ENCODE results near the gene NME5. TPM values are rescaled to one million over a fixed set of nuclear protein-coding genes. Genes with fewer than 3 reads are reported as not detected.
"Not testable (repeated sequence)": the region's sequence is repeated elsewhere in the genome, so short reads cannot be mapped to it uniquely, and the experiment has no call there.

Gene NME5, protein sequence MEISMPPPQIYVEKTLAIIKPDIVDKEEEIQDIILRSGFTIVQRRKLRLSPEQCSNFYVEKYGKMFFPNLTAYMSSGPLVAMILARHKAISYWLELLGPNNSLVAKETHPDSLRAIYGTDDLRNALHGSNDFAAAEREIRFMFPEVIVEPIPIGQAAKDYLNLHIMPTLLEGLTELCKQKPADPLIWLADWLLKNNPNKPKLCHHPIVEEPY
- not detected for total RNA-seq (ENCODE audit: insufficient read depth, low replicate concordance)

DNA sequence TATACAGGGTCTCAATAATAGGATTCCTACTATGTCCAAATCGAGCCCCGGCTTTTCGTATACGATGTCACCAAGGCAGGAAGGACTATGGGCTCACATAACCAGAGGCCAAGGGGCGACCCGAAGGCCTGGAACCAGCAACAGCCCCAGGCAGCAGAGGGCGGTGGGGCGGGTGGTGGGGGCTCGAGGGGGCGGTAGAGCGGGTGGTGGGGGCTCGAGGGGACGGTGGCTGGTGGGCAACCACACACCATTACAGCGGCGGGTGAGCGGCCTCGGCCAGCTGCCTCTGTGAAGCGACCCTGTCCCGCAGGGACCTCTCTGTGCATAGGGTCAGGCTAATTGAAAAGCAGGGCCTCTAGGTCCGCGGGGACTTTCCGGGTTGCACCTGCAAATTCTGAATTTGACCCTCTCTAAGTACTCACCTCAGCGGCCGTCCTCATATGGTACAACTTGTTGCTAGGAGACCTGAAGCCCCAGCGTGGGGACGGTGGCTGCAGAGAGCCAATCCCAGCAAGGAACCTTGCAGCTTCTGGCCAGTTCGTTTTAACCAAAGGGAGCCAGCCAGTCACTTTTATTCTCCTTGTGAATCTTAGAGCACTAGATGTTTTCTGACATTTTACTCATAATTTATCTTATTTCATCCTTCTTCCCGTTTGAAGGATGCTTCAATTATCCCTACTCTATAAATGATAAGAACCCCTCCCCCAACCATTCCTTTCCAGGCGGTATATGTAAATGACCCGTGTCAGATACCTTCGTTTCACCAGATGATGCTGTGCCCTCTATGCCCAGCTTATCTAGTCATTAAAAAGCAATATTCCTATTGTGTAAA is at the start of gene NME5:
NME5 (minus strand) TSS at position 480 of the 832 bp plus-strand sequence. CDS start 648 bp downstream, outside the sequence.
- peak; percentile 64 for DNase-seq (ENCODE audit: low spot score)

DNA sequence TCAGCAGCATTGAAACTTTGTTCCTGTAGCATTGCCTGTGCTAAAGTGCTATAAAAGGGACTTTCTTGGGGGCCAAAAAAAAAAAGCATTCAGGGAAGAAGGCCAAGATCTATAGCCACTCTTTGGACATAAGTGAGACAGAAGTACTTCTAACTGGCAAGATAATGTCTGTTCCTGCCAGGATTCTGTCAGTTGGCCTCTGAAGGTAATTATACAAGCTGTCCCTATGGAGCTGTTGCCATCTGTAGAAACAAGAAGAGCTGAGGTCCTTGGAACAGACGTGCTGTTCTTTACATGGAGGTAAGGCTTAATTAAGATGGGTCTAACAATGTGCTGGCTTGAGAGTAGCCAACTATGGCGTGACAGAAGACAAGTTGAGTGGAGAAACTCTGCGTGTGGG is 49.4 kb upstream of the NME5 start:
- no peak for DNase-seq (ENCODE audit: low spot score)

DNA sequence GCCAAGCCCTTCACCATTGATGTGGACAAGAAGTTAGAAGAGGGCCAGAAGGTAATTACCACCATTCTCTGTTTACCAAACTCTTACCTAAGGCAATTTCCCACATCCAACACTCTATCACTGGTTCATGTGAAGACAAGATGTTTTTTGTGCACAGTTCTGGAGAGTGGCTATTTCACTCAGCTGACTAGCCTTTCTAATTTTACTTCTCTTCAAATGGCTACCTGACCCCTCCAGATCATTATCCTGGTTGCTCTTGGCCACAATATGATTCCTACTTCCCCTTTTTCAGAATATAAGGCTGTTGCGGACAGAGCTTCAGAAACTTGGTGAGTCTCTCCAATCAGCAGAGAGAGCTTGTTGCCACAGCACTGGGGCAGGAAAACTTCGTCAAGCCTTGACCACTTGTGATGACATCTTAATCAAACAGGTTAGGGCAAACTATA is 46.8 kb upstream of the NME5 start:
- DNase-seq (ENCODE audit: low spot score) = no peak

DNA sequence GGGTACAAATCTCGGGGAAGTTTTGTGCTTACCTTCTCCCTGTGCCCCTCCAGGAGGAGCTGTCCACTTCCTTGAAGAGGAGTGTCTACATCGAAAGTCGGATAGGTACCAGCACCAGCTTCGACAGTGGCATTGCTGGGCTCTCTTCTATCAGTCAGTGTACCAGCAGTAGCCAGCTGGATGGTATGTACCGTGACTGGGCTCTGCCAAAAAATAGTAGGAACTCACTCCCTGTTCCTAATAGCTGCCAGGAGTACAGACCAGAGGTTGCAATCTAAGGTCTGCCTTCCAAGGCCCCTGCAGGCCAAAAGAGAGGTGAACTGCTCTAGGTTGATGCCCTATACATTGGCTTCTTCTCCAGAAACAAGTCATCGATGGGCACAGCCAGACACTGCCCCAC is 43.6 kb upstream of the NME5 start:
- DNase-seq (ENCODE audit: low spot score) = no peak

DNA sequence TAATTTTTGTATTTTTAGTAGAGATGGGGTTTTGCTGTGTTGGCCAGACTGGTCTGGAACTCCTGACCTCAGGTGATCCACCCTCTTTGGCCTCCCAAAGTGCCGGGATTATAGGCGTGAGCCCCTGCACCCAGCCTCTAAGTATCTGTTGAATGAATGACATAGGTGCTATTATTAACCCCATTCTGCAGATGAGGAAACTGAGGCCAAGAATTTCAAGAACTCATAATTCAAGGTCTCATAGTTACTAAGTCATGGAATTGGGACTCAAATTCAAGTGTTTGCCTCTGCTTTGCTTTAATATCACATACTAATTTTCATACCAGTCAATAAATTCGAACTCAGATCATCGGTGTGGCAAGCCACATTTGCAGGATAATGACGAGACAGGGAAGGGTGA is 41.6 kb upstream of the NME5 start:
- DNase-seq (ENCODE audit: low spot score) = no peak

DNA sequence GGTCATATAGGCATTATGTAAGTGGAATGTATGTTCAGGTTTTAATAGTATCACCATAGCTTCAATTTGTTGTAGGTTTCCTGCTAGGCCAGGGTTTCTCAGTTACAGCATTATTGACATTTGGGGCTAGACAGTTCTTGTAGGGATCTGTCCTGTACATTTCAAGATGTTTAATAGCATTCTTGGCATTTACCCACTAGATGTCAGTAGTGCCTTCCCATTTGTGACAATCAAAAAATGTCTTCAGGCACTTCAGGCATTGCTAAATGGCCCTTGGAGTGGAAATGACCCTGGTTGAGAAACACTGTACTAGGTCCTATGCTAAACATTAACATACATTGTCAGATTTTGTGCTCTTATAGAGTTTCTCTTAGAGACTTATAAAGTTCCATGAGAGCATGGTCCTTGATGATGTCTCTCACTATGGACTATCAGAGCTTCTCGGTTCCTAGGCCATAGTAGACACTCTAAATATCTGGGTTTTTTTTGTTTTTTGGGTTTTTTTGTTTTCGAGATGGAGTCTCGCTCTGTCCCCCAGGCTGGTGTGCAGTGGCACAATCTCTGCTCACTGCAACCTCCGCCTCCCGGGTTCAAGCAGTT is 41.1 kb upstream of the NME5 start:
- DNase-seq (ENCODE audit: low spot score) = peak; percentile 69

DNA sequence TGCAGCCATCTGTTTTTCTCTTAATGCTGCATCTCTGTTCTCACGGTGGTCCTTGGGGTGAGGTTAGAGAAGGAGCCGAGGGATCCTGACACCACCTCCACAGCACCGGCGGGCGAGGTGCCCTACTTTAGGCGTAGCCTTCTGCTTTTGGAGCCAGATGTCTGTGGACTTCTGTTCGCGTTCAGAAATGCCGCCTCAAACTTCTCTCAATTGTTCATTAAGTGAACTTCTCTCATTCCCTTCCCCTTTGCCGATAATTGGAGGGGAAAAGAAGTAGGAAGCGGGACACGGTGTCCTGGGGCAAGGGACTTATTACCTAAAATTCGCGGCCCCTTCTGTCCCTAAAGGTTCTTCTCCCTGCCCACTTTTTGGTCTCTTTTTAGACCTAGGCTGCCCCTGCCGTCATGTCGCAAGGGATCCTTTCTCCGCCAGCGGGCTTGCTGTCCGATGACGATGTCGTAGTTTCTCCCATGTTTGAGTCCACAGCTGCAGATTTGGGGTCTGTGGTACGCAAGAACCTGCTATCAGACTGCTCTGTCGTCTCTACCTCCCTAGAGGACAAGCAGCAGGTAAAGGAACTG is 40.1 kb upstream of the NME5 start:
- DNase-seq (ENCODE audit: low spot score) = peak; percentile 5

DNA sequence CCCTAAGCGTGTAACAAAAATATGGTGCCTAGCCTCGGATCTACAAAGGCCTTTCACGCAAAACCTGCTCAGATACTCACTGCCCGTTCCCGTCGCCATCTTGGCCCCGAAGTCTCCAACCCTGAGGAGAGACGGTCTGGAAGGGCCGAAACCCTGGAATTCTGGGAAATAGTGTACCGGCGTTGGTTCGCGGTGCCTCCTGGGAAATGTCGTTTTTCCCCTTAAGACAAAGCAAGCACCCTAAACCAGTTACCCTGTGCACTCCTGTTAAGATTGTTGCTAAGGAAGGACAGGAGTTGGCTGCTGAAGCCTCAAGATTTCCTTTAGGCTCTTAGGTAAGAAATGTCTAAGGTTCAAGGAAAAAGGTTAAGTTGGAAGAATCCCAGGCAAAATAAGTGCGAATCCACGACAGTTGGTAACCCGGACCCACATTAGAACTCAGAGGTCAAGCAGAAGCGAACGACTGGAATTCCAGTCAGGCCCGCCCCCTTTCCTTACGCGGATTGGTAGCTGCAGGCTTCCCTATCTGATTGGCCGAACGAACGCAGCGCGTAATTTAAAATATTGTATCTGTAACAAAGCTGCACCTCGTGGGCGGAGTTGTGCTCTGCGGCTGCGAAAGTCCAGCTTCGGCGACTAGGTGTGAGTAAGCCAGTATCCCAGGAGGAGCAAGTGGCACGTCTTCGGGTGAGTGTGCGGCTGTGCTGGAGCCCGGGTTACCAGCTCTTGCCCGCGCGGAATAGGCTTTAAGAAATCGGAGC is 39.5 kb upstream of the NME5 start, which contains the start of the genes BRD8 and KIF20A:
BRD8 (minus strand) TSS at position 115 of the 761 bp plus-strand sequence; CDS start at position 99, 16 bp downstream.
KIF20A (plus strand) TSS at position 597 of the 761 bp plus-strand sequence. CDS start 569 bp downstream, outside the sequence.
- peak; percentile 99 for DNase-seq (ENCODE audit: low spot score)

DNA sequence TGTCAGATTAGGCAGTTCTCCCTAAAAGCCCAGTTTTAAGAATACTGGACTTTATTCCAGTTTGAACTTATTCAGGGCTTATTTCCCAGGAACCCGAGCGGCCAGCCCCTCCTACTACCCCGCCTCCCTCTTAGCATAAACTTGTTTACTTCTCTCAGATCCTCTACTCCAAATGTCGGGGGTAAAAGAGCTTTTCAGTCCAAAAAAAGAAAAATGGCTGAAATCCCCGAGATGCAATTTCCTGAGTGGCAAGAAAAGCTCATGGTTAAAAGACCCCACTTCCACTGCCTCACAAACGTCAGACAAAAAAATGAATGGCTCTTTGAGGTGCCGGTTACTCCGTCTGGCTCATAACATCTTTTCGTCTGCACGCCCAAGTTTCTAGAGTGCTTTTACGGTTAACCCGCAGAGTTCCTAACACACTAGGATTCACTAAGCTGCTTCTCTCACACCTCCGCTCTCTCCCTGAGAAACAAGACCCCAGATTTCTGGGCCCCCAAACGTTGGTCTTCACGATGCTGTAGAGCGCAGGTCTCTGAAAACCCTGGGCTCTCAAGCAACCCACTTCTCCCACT is 38.8 kb upstream of the NME5 start:
- DNase-seq (ENCODE audit: low spot score) = peak; percentile 67

DNA sequence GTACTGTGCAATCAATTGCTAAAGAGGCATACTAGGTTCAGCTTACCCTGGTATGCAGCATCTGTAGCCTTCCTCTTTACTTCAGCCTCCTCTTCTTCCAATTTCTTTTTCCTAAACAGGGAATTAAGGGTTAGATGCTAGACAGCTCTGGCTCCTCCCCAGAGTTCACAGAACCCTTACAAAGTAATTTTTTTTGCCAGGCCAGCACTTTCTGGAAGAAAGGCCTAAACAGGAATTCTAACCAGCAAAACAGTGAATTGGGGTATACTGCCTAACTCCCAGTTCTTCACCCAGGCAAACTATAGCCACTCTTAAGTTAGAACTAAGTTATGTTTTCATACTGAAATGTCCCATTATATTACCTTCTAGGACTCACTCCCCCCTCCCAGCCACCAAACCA is 31.1 kb upstream of the NME5 start:
- DNase-seq (ENCODE audit: low spot score) = no peak

DNA sequence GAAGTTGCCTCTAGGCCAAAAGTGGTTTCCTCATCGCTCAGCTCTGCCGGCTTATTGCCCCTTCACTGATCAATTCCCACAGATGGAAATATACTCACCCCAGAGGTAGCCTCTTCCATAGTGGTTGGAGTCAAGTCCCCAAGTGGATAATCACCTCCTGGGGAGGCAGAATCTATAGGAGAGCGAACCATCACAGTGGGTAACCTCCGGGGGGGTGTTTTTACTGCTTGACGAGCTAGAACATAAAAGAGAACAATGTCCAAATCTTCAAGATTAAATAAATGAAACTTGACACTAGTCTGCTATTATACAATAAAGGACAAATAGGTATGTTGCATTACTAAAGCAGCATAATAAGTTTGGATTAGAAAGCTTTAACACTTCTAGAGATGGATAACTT is 29.9 kb upstream of the NME5 start:
- DNase-seq (ENCODE audit: low spot score) = no peak

DNA sequence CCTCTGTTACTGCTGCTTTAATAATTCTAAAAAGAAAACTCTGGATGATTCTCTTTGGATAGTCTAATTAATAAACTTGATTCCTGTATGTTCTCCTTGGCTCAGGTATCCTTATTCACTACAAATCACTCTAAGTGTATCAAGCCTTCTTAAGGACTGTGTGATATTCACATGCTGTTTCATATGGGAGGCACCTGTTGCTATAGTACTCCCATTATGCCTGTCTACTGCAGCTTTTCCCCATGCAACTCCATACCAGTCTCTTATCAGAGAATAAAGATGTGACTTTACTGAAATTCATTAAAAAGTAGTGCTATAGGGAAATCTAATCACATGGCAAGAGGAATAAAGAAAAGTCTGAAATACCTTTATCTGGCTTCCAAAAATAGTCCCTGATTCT is 24.5 kb upstream of the NME5 start:
- DNase-seq (ENCODE audit: low spot score) = no peak

DNA sequence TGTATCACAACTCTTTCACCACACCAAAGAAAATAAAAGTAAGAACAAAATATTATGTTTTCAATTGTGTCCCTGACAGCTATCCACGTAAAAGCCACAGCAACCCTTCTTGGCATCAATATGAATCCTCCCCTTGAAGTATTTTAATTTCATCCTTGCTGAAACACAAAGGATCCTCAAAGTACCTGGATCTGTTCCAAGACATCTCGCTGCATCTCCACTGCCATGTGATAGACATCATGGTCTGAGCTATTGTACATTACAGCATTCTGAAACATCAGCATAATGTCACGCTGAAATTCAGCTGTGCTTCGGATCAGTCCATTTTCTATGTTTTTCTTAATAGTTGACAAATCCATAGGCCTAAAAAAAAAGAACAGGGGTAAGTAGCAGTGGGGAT is 21.5 kb upstream of the NME5 start:
- DNase-seq (ENCODE audit: low spot score) = no peak

DNA sequence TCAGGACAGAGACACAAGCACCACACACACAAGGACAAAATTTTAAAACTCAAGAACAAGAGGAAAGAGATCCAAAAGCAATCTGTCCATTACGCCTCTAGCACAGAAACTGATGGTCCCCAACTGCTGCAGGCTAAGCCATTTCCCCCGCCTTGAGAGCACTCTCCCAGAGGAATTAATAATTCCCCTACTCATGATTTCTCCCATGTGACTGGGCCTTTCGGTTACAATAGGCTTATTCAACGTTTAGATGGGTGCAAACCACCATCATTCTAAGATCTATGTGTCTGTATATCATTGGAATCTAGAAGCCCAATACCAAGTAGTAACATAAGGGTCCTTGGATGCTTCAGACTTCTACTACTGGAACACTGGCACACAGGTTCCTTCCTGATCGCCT is 20.4 kb upstream of the NME5 start:
- no peak for DNase-seq (ENCODE audit: low spot score)

DNA sequence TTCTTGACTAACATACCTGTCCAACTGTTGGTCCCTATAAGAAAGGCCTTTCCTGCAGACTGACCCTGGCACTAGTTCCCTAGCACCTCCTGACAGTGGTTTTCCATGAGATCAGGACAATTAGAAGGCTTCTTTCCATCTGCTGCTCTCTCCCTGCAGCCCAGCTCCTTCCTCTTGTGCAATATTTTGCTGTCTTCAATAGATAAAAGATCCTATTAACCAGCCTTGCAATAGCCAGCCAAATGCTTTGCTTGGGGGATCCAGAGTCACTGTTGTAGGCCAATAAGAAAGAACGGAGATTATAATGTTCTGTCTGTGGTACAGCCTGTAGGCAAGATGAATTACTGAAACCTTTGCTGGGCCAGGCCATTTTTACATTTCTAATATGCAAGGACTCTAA is 18.4 kb upstream of the NME5 start:
- no peak for DNase-seq (ENCODE audit: low spot score)

DNA sequence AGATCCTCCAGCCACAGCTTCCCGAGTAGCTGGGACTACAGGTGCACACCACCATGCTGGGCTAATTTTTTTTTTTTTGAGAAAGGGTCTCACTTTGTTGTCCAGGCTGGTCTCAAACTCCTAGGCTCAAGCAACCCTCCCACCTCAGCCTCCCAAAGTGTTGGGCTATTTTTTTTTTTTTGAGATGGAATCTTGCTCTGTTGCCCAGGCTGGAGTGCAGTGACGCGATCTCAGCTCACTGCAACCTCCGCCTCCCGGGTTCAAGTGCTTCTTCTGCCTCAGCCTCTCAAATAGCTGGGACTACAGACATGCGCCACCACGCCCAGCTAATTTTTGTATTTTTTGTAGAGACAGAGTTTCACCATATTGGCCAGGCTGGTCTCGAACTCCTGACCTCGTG is 16.7 kb upstream of the NME5 start:
- not testable (repeated sequence) for DNase-seq (ENCODE audit: low spot score)

DNA sequence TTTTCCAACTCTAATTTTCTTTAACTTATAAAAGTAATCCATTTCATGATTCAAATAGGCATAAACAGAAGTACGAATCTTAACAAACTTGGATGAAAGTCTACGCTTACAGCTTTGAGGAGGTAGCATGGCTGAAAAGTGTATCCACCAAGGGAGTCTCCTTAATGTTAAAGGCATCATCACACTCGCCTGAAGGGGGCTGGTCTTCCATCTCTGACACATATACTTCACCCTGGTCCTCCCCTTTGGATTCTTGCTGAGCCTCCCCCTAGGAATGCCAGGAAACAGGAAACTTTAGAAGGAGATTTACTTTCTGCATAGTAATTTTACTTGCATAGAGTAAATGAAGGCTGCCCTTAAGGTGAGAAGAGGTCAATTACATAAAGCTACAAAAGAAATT is 10.3 kb upstream of the NME5 start:
- no peak for DNase-seq (ENCODE audit: low spot score)

DNA sequence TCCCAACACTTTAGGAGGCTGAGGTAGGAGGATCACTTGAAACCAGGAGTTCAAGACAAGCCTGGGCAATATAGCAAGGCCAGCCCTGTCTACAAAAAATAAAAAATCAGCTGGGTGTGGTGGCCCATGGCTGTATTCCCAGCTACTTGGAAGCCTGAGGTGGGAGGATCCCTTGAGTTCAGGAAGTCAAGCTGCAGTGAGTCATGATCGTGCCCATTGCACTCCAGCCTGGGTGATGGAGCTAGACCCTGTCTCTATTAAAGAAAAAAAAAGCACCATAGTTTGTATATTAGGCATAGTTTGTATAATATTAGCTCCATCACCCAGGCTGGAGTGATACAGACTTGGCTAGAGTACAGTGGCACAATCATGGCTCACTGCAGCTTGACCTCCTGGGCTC is 9.6 kb upstream of the NME5 start:
- peak; percentile 80 for DNase-seq (ENCODE audit: low spot score)

DNA sequence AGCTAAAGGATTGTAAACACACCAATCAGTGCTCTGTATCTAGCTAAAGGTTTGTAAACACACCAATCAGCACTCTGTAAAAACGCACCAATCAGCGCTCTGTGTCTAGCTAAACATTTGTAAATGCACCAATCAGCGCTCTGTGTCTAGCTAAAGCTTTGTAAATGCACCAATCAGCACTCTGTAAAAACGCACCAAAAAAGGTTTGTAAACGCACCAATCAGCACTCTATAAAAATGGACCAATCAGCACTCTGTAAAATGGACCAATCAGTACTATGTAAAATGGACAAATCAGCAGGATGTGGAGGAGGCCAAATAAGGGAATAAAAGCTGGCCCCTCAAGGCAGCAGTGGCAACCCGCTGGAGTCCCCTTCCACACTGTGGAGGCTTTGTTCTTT is 4.3 kb upstream of the NME5 start:
- DNase-seq (ENCODE audit: low spot score) = not testable (repeated sequence)

DNA sequence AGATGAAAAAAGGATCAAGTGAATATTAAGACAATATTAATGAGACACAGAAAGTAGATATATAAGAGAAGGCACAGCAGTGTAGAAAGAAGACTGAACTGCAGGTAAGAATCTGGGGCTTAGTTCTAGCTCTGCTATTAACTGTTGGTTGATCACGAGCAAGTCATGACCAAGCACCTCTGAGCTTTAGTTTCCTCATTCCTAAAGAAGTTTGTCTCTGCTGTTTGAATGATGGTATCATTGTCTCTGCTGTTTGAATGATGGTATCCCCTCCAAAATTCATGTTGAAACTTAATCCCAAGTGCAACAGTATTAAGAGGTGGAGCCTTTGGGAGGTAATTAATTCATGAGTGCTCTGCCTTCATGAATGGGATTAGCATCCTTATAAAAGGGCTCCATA is 2.5 kb upstream of the NME5 start:
- no peak for DNase-seq (ENCODE audit: low spot score)

DNA sequence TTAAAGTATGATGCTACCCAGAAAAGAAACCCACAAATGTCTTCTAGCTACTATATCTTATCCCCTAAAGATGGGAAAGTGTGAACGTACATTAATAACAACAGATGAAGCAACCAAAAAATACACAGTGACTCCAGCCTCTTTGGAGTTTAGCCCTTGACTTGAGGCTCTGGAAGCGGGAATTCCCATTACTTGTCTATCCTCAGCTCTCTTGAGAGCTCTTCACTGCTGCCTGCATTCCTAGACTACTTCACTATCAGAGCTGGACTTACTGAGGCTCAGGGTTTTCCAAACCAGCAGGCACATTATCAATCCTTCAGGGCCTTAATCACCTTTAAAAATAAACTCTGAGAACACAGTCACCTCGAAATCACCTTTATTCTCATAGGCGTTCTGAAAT is 1.0 kb upstream of the NME5 start:
- DNase-seq (ENCODE audit: low spot score) = peak; percentile 28
